ENCODE results near the gene TNFRSF17.

Gene TNFRSF17

DNA sequence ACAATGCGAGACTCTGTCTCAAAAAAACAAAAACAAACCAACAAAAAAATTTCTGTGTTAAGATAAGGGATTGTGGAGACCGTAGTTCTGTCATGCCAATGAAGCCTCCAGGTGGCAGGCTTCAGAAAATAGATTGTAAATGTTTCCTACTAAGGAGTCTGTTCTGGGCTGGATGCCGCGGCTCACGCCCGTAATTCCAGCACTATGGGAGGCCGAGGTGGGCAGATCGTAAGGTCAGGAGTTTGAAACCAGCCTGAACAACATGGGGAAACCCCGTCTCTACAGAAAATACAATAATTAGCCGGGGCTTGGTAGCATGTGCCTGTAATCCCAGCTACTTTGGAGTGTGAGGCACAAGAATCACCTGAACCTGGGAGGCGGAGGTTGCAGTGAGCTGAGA lies 7.1 kb downstream of the TNFRSF17 start:
- H3K27ac ChIP-seq (ENCODE audit: low read depth, low read length) = no peak overlapping the region
- H3K79me2 ChIP-seq (ENCODE audit: control insufficient read depth, insufficient read depth, low read length, unreplicated experiment) = peaks cover 15% of the 10 kb centered on the region
- H3K27me3 ChIP-seq (ENCODE audit: insufficient read depth, low read length) = no peaks in the 10 kb centered on the region
- no peak overlapping the region for H3K4me3 ChIP-seq (ENCODE audit: low read depth, low read length)
- no peak overlapping the region for H2AFZ ChIP-seq (ENCODE audit: low read length, unreplicated experiment)
- H3K36me3 ChIP-seq (ENCODE audit: insufficient read depth, low read length) = no peaks in the 10 kb centered on the region
- H3K4me1 ChIP-seq (ENCODE audit: control insufficient read depth, insufficient read depth, low read length, unreplicated experiment) = no peaks in the 10 kb centered on the region

DNA sequence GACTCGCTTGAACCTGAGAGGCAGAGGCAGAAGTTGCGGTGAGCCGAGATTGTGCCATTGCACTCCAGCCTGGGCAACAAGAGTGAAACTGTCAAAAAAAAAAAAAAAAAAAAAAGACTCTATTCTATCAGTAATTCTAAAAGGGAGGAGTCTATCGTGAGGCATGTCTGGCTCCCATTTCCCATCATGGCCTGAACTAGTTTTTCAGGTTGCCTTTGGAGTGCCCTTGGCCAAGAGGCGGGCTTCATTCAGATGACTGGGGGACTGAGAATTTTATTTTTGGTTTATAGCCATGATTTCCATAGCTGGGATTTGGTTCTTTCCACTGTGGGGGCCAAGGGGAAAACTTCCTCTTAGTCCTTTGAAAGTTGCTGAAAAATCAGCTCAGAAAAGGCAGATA lies 8.1 kb downstream of the TNFRSF17 start:
- H3K27me3 ChIP-seq (ENCODE audit: insufficient read depth, low read length) = no peaks in the 10 kb centered on the region
- no peaks in the 10 kb centered on the region for H3K36me3 ChIP-seq (ENCODE audit: insufficient read depth, low read length)
- H3K4me1 ChIP-seq (ENCODE audit: control insufficient read depth, insufficient read depth, low read length, unreplicated experiment) = peaks cover 3% of the 10 kb centered on the region
- H3K4me3 ChIP-seq (ENCODE audit: low read depth, low read length) = no peak overlapping the region
- H3K79me2 ChIP-seq (ENCODE audit: control insufficient read depth, insufficient read depth, low read length, unreplicated experiment) = peaks cover 18% of the 10 kb centered on the region
- no peak overlapping the region for H2AFZ ChIP-seq (ENCODE audit: low read length, unreplicated experiment)
- no peak overlapping the region for H3K27ac ChIP-seq (ENCODE audit: low read depth, low read length)

DNA sequence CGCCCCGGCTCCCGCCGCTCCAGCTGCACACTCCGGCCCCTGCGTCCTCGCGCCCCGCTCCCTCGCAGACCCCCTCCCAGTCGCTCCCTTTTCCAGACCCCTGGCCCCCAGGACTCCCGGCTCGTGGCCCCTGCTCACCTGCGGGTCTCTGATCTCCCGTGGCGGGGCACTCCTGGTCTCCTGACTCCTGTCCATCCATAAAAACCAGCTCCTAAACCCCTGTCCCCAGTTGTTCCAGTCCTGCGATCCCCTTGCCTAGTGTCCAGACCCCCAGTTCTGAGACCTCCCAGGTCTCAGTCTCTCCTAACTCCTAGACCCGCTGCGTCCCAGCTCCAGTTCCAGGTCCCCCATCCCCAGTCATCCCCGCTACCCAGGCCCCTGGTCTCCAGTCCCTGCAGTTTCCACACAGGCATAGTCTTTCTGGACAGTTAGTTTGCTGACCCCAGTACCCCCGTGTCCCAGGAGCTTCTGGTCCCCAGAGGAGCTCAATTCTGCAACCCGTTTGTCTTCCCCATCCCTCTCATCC lies 11.9 kb downstream of the TNFRSF17 start:
- peak overlapping the region; percentile 78 for H3K4me3 ChIP-seq (ENCODE audit: low read depth, low read length)
- H3K79me2 ChIP-seq (ENCODE audit: control insufficient read depth, insufficient read depth, low read length, unreplicated experiment) = peaks cover 24% of the 10 kb centered on the region
- peak overlapping the region; percentile 23; the same call in 1 of the 2 replicates for H3K27ac ChIP-seq (ENCODE audit: low read depth, low read length)
- no peaks in the 10 kb centered on the region for H3K27me3 ChIP-seq (ENCODE audit: insufficient read depth, low read length)
- H2AFZ ChIP-seq (ENCODE audit: low read length, unreplicated experiment) = peak overlapping the region; percentile 36
- peaks cover 8% of the 10 kb centered on the region for H3K4me1 ChIP-seq (ENCODE audit: control insufficient read depth, insufficient read depth, low read length, unreplicated experiment)
- no peaks in the 10 kb centered on the region for H3K36me3 ChIP-seq (ENCODE audit: insufficient read depth, low read length)

DNA sequence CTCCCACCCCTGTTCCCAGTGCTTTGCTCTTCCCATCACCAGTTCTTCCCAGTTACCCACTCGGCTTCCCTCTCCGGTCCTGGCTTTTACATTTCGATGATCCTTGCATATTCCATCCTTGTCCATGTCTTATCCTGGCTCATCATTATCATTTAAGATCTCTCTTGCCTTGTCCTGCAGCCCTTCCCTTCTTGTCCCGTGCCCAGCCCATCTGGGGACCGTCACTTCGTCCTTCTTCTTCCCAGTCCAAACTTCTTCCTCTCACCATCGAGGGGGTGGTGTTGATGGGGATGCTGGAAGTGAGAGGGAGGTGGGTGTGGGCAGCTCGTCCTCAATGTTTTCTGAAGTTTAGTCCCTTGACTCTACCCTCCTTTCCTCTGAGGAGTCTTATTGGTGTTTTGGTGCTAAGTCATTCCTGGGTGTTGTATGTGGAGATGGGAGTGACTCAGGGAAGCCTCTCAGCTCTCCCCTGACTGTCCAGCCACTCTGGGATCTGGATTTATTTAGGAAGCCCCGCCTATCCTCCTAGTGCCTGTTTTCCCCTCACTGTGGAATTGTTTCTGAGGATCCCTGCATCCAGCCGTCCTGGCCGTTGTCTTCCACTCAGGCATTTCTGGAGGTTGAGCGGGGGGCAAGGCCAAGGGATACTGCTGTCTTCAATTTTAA lies 12.5 kb downstream of the TNFRSF17 start:
- no peaks in the 10 kb centered on the region for H3K36me3 ChIP-seq (ENCODE audit: insufficient read depth, low read length)
- no peaks in the 10 kb centered on the region for H3K27me3 ChIP-seq (ENCODE audit: insufficient read depth, low read length)
- H3K4me1 ChIP-seq (ENCODE audit: control insufficient read depth, insufficient read depth, low read length, unreplicated experiment) = peaks cover 8% of the 10 kb centered on the region
- peaks cover 24% of the 10 kb centered on the region for H3K79me2 ChIP-seq (ENCODE audit: control insufficient read depth, insufficient read depth, low read length, unreplicated experiment)
- peak overlapping the region; percentile 35 for H3K27ac ChIP-seq (ENCODE audit: low read depth, low read length)
- H2AFZ ChIP-seq (ENCODE audit: low read length, unreplicated experiment) = peak overlapping the region; percentile 67
- H3K4me3 ChIP-seq (ENCODE audit: low read depth, low read length) = peak overlapping the region; percentile 78

DNA sequence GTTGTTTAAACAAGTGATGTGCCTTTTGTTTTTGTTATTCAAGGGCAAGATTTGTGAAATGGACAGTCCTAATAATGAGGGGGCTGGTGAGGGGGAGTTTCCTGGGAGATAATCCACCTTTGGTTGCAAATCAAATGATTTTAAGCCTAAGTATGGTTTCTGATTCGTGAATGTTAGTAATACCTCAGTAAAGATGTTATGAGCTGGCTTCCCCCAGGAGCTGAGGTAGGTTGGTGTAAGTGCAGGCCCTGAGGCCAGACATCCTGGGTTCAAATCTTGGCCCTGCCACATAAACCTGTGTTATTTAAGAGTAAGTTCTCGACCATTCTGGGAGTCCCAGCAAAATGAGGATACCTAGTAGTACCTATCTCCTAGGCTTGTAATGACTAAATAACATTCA lies 13.1 kb downstream of the TNFRSF17 start:
- peaks cover 24% of the 10 kb centered on the region for H3K79me2 ChIP-seq (ENCODE audit: control insufficient read depth, insufficient read depth, low read length, unreplicated experiment)
- H3K27me3 ChIP-seq (ENCODE audit: insufficient read depth, low read length) = no peaks in the 10 kb centered on the region
- peaks cover 8% of the 10 kb centered on the region for H3K4me1 ChIP-seq (ENCODE audit: control insufficient read depth, insufficient read depth, low read length, unreplicated experiment)
- H3K4me3 ChIP-seq (ENCODE audit: low read depth, low read length) = peak overlapping the region; percentile 78
- peak overlapping the region; percentile 67 for H2AFZ ChIP-seq (ENCODE audit: low read length, unreplicated experiment)
- no peaks in the 10 kb centered on the region for H3K36me3 ChIP-seq (ENCODE audit: insufficient read depth, low read length)
- H3K27ac ChIP-seq (ENCODE audit: low read depth, low read length) = peak overlapping the region; percentile 35

DNA sequence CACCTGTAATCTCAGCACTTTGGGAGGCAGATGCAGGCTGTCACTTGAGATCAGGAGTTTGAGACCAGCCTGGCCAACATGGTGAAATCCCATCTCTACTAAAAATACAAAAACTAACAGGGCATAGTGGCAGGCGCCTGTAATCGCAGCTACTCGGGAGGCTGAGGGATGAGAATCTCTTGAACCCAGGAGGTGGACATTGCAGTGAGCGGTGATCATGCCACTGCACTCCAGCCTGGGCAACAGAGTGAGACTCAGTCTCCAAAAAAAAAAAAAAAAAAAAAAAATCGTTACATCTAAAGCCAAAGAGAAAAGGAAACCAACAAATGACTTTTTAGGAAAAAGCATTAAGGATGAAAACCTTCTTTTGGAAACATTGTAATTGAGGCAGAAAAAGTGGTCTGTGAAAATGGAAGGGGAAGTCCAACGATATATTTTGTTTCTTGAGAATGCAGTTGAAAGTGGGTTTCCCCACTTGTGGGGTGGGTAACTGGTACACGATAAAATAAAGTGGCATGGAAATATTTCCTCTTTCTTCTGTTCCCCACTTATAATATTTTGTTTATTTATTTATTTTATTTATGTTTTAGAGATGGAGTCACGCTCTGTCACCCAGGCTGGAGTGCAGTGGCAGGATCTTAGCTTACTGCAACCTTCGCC lies 14.1 kb downstream of the TNFRSF17 start:
- Histone ChIP-seq H3K36me3 (ENCODE audit: insufficient read depth, low read length) (no peaks in the 10 kb centered on the region), H3K27ac (ENCODE audit: low read depth, low read length) (no peak overlapping the region), H3K4me1 (ENCODE audit: control insufficient read depth, insufficient read depth, low read length, unreplicated experiment) (peaks cover 8% of the 10 kb centered on the region), H3K27me3 (ENCODE audit: insufficient read depth, low read length) (no peaks in the 10 kb centered on the region), H2AFZ (ENCODE audit: low read length, unreplicated experiment) (no peak overlapping the region), H3K79me2 (ENCODE audit: control insufficient read depth, insufficient read depth, low read length, unreplicated experiment) (peaks cover 24% of the 10 kb centered on the region), H3K4me3 (ENCODE audit: low read depth, low read length) (no peak overlapping the region)

DNA sequence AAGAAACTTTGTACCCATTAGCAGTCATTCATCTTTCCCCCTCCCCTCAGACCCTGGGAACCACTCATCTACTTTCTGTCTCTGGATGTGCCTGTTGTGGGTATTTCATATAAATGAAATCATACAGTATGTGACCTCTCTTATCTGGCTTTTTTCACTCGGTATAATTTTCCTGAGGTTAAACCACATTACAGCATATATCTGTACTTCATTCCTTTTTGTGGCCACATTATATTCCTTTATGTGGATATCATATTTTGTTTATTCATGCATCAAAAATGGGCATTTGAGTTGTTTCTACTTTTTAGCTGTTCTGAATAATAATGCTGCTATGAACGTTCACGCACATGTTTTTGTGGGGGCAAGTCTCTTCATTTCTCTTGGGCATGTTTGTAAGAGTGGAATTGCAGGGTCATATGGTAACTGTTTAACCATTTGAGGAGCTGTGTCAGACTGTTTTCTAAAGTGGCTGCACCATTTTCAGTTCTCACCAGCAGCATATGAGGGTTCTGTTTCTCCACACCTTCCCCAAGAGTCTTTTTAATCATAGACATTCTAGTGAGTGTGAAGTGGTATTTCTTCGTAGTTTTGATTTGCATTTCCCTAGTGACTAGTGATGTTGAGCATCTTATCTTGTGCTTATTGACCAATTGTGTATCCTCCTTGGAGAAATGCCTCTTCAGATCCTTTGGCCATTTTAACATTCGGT lies 15.3 kb downstream of the TNFRSF17 start:
- no peak overlapping the region for H2AFZ ChIP-seq (ENCODE audit: low read length, unreplicated experiment)
- H3K36me3 ChIP-seq (ENCODE audit: insufficient read depth, low read length) = no peaks in the 10 kb centered on the region
- H3K79me2 ChIP-seq (ENCODE audit: control insufficient read depth, insufficient read depth, low read length, unreplicated experiment) = peaks cover 24% of the 10 kb centered on the region
- H3K27ac ChIP-seq (ENCODE audit: low read depth, low read length) = no peak overlapping the region
- H3K4me1 ChIP-seq (ENCODE audit: control insufficient read depth, insufficient read depth, low read length, unreplicated experiment) = peaks cover 8% of the 10 kb centered on the region
- no peak overlapping the region for H3K4me3 ChIP-seq (ENCODE audit: low read depth, low read length)
- H3K27me3 ChIP-seq (ENCODE audit: insufficient read depth, low read length) = no peaks in the 10 kb centered on the region

DNA sequence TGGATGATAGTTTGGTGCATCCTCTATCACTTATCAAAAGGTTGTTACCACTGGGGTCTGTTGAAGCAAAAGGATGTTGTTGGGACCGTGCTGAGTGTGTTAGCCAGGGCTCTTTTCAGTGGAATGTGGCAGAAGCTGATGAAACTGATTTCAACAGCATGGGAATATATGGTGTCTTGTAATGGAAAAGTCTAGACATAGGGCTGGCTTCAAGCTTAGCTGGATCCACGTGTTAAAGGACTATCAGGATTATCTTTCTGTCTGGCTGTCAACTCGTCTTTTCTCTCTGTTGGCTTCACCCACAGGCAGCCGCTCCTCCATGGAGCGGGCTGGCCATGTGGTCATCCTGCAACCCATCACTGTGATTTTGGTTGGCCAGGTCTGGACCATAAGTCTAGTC lies 20.2 kb downstream of the TNFRSF17 start:
- no peaks in the 10 kb centered on the region for H3K79me2 ChIP-seq (ENCODE audit: control insufficient read depth, insufficient read depth, low read length, unreplicated experiment)
- no peak overlapping the region for H2AFZ ChIP-seq (ENCODE audit: low read length, unreplicated experiment)
- no peaks in the 10 kb centered on the region for H3K36me3 ChIP-seq (ENCODE audit: insufficient read depth, low read length)
- H3K27me3 ChIP-seq (ENCODE audit: insufficient read depth, low read length) = no peaks in the 10 kb centered on the region
- H3K4me1 ChIP-seq (ENCODE audit: control insufficient read depth, insufficient read depth, low read length, unreplicated experiment) = no peaks in the 10 kb centered on the region
- no peak overlapping the region for H3K27ac ChIP-seq (ENCODE audit: low read depth, low read length)
- H3K4me3 ChIP-seq (ENCODE audit: low read depth, low read length) = no peak overlapping the region

DNA sequence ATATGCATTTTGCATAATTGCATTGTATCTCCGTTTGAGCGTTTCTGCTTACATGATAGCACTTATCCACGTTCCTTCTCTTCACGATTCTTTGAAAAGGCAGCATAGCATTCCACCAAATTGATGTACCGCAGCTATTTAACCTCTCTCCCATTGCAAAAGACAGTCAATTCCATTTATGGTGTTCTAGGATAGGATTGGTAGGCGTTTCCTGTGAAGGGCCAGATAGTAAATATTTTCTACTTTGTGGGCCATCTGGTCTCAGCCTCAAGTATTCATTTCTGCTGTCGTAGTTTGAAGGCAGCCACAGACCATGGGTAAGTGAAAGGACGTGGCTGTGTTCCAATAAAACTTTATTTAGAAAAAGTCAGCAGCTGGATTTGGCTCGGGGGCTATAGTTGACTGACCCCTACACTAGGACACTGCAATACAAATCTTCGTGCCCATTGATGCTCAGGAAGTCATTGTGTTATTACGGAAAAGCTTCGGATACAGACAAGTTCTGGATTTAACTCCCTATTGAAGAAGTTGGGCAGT lies 21.6 kb downstream of the TNFRSF17 start:
- H3K27ac ChIP-seq (ENCODE audit: low read depth, low read length) = no peak overlapping the region
- no peak overlapping the region for H3K4me3 ChIP-seq (ENCODE audit: low read depth, low read length)
- no peaks in the 10 kb centered on the region for H3K79me2 ChIP-seq (ENCODE audit: control insufficient read depth, insufficient read depth, low read length, unreplicated experiment)
- no peaks in the 10 kb centered on the region for H3K27me3 ChIP-seq (ENCODE audit: insufficient read depth, low read length)
- no peak overlapping the region for H2AFZ ChIP-seq (ENCODE audit: low read length, unreplicated experiment)
- H3K36me3 ChIP-seq (ENCODE audit: insufficient read depth, low read length) = no peaks in the 10 kb centered on the region
- no peaks in the 10 kb centered on the region for H3K4me1 ChIP-seq (ENCODE audit: control insufficient read depth, insufficient read depth, low read length, unreplicated experiment)

DNA sequence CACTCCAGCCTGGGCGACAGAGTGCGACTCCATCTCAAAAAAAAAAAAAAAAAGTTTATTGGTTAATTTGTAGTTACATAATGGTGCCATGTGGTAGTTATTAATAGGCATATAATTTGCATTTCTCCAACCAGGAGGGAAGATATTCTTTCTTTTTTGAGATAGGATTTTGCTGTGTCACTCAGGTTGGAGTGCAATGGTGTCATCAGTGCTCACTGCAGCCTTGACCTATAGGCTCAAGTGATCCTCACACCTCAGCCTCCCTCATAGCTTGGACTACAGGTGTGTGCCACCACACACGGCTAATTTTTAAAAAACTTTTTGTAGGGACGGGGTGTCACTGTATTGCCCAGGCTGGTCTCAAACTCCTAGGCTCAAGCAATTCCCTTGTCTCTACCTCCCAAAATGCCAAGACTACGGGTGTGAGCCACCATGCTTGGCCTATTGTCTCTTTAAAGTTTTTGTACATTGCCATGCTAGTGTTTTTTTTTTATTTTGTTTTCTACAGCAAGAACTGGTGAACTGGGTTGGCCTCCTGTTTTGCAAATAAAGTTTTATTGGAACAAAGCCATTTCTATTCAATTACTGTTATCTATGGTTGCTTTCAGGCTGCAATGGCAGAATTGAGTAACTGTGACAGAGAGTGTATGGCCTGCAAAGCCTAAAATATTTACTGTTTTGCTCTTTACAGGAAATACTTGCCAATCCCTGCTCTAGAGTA lies 23.4 kb downstream of the TNFRSF17 start:
- Histone ChIP-seq H3K4me1 (ENCODE audit: control insufficient read depth, insufficient read depth, low read length, unreplicated experiment) (no peaks in the 10 kb centered on the region), H3K27ac (ENCODE audit: low read depth, low read length) (no peak overlapping the region), H3K4me3 (ENCODE audit: low read depth, low read length) (no peak overlapping the region), H3K27me3 (ENCODE audit: insufficient read depth, low read length) (no peaks in the 10 kb centered on the region), H3K79me2 (ENCODE audit: control insufficient read depth, insufficient read depth, low read length, unreplicated experiment) (peaks cover 3% of the 10 kb centered on the region), H3K36me3 (ENCODE audit: insufficient read depth, low read length) (no peaks in the 10 kb centered on the region), H2AFZ (ENCODE audit: low read length, unreplicated experiment) (no peak overlapping the region)
